A549 treated with ZK216348 at 1 μM for 4 hours (cell line): ENCODE data around the gene CT45A6. TPM values are rescaled to one million over a fixed set of nuclear protein-coding genes. Genes with fewer than 3 reads are reported as not detected.

ENCODE experiments used
- total RNA-seq: library from RNA; stranded (reverse); fragments of 200-300 nt; extraction: Qiagen RNA extraction; gene quantifications from 5 replicates; pipeline ENCODE4 v1.2.3, GENCODE V29; 2022; ENCODE audit warnings: low read depth

The CT45A6 gene
- not detected in 5 replicates for total RNA-seq

GRCh38 chrX:135802687-135803086, at the start of gene CT45A6:
Gene CT45A6 (minus strand): TSS chrX:135802787. CDS start chrX:135798993, 3,794 bp downstream.

DNA sequence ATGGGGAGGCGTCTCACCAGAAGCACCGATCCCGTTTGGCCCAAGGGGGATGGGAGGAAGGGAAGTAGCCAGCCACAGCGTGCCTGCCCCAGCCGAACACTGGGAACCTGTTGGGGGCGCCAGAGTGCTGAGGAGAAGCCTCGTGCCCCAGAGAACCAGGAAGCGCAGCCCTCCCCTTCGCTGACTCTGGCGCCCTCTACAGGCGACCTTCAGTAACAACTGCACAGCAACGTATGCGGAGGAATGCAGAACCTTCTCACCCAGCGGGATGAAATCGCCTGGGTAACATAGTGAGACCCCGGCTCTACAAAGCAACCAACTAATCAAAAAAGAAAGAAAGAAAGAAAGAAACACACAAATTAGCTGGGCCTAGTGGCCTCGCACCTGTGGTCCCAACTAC, 34.6 kb upstream of the CT45A6 start, which contains the start of gene CT45A7:
Gene CT45A7 (minus strand): TSS at position 101 of the 400 bp plus-strand sequence. CDS start 3,747 bp downstream, outside the sequence.

GRCh38 chrX:135819912-135820311, 17.3 kb upstream of the CT45A6 start, which contains the start of gene CT45A2:
Gene CT45A2 (minus strand): TSS chrX:135820012. CDS start chrX:135816265, 3,747 bp downstream.

DNA sequence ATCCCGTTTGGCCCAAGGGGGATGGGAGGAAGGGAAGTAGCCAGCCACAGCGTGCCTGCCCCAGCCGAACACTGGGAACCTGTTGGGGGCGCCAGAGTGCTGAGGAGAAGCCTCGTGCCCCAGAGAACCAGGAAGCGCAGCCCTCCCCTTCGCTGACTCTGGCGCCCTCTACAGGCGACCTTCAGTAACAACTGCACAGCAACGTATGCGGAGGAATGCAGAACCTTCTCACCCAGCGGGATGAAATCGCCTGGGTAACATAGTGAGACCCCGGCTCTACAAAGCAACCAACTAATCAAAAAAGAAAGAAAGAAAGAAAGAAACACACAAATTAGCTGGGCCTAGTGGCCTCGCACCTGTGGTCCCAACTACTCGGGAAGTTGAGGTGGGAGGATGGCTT, 17.2 kb downstream of the CT45A6 start, which contains the start of gene CT45A5:
Gene CT45A5 (minus strand): TSS at position 101 of the 400 bp plus-strand sequence. CDS start 3,774 bp downstream, outside the sequence.

DNA sequence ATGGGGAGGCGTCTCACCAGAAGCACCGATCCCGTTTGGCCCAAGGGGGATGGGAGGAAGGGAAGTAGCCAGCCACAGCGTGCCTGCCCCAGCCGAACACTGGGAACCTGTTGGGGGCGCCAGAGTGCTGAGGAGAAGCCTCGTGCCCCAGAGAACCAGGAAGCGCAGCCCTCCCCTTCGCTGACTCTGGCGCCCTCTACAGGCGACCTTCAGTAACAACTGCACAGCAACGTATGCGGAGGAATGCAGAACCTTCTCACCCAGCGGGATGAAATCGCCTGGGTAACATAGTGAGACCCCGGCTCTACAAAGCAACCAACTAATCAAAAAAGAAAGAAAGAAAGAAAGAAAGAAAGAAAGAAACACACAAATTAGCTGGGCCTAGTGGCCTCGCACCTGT, 34.5 kb downstream of the CT45A6 start, which contains the start of gene CT45A3:
Gene CT45A3 (minus strand): TSS at position 101 of the 400 bp plus-strand sequence. CDS start 3,747 bp downstream, outside the sequence.

Other genes with a start within 250 kb of the CT45A6 start
- gene CT45A1, start 89.1 kb downstream of the CT45A6 start, total RNA-seq: not detected in 5 replicates
- not detected in 5 replicates for gene CT45A3, start 34.6 kb downstream of the CT45A6 start, total RNA-seq
- gene CT45A5, start 17.3 kb downstream of the CT45A6 start, total RNA-seq: not detected in 5 replicates
- gene CT45A2, start 17.2 kb upstream of the CT45A6 start, total RNA-seq: not detected in 5 replicates
- gene CT45A7, start 34.5 kb upstream of the CT45A6 start, total RNA-seq: not detected in 5 replicates
- gene CT45A8, start 51.8 kb upstream of the CT45A6 start, total RNA-seq: not detected in 5 replicates
- not detected in 5 replicates for gene CT45A9, start 69.0 kb upstream of the CT45A6 start, total RNA-seq
- 0.33 TPM in 1 of 5 replicates, not detected in the others for gene CT45A10, start 90.7 kb upstream of the CT45A6 start, total RNA-seq
- 0.05 TPM in 1 of 5 replicates, not detected in the others for gene SAGE1, start 90.9 kb upstream of the CT45A6 start, total RNA-seq
- 8.7 to 19.3 TPM (median 17.5 TPM) in 5 replicates for gene MMGT1, start 171.2 kb upstream of the CT45A6 start, total RNA-seq
- 6.1 to 10.7 TPM (median 8.2 TPM) in 5 replicates for gene SLC9A6, start 182.6 kb upstream of the CT45A6 start, total RNA-seq